Prostate gland (tissue), 2 donors: ENCODE results near the gene FTHL17.

Experiments used
- POLR2AphosphoS5 ChIP-seq: sonication (generic); formaldehyde crosslinking; IDR thresholded peaks from one replicate; pipeline ENCODE4 v1.6.1; 2017; ENCODE audit warnings: antibody characterized with exemption
- TF ChIP-seq, protein P1 (sequence below), 4 experiments: fragments of 200-600 bp in 2 of 4; fragments of 450-650 bp in 2 of 4; sonication (generic) in 2 of 4; IDR thresholded peaks; 1 replicate in 3 of 4; 2 replicates in 1 of 4; pipeline ENCODE4 v1.5.1; 2016 to 2019; ENCODE audit warnings: antibody characterized with exemption in 4 of 4, mild to moderate bottlenecking in 2 of 4, moderate library complexity in 2 of 4

DNA sequence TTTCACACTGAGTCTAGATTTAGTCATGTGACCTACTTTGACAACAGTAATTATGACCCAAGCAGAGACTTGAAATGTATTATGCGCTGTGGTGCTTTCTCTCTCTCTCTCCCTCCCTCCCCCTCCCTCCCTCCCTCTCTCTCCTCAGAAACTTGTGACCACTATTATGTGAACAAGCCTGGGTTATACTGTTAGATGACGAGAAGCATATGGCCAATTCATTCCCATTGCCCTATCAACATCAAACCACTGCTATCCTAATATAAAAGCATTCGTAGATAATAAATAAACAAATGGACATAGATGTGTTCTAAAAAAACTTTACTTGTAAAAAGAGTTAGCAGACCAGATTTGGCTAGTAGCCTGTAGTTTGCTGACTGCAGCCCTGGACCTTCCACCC lies 18.2 kb downstream of the FTHL17 start:
- TF ChIP-seq, protein P1, sequence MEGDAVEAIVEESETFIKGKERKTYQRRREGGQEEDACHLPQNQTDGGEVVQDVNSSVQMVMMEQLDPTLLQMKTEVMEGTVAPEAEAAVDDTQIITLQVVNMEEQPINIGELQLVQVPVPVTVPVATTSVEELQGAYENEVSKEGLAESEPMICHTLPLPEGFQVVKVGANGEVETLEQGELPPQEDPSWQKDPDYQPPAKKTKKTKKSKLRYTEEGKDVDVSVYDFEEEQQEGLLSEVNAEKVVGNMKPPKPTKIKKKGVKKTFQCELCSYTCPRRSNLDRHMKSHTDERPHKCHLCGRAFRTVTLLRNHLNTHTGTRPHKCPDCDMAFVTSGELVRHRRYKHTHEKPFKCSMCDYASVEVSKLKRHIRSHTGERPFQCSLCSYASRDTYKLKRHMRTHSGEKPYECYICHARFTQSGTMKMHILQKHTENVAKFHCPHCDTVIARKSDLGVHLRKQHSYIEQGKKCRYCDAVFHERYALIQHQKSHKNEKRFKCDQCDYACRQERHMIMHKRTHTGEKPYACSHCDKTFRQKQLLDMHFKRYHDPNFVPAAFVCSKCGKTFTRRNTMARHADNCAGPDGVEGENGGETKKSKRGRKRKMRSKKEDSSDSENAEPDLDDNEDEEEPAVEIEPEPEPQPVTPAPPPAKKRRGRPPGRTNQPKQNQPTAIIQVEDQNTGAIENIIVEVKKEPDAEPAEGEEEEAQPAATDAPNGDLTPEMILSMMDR (IDR thresholded peaks at IDR 0.05), result no peak
- no peak for TF ChIP-seq POLR2AphosphoS5
